Measurements from ENCODE around the gene WDPCP.

- TF ChIP-seq CTCF (IDR thresholded peaks at IDR 0.05) (no peak), POLR2A (IDR thresholded peaks at IDR 0.05) (no peak), EP300 (IDR thresholded peaks at IDR 0.05) (no peak)
Observed at GRCh38 chr2:63520793-63521192, 67.5 kb downstream of the WDPCP start.

All from ovary (tissue), 3 donors.